Gastroesophageal sphincter (tissue), 3 donors: ENCODE data around the gene BICC1.

Experiments used
- EP300 ChIP-seq: sonication (generic); formaldehyde crosslinking; IDR thresholded peaks from one replicate; pipeline ENCODE4 v1.6.1; 2017; ENCODE audit warnings: antibody characterized with exemption, mild to moderate bottlenecking
- POLR2A ChIP-seq, 2 donors: fragments of 450-650 bp; IDR thresholded peaks; one replicate each; pipeline ENCODE4 v1.6.1; 2017; ENCODE audit warnings: antibody characterized with exemption in 2 of 2, mild to moderate bottlenecking in 2 of 2, moderate library complexity in 1 of 2
- POLR2AphosphoS5 ChIP-seq: sonication (generic); formaldehyde crosslinking; IDR thresholded peaks from one replicate; pipeline ENCODE4 v1.6.1; 2017; ENCODE audit warnings: antibody characterized with exemption
- TF ChIP-seq, protein P1 (sequence below), 4 experiments: fragments of 200-600 bp in 2 of 4; fragments of 450-650 bp in 2 of 4; sonication (generic) in 1 of 4; IDR thresholded peaks; one replicate each; pipeline ENCODE4 v1.5.1; 2017 to 2019; ENCODE audit warnings: antibody characterized with exemption in 4 of 4, mild to moderate bottlenecking in 2 of 4, moderate library complexity in 2 of 4

DNA sequence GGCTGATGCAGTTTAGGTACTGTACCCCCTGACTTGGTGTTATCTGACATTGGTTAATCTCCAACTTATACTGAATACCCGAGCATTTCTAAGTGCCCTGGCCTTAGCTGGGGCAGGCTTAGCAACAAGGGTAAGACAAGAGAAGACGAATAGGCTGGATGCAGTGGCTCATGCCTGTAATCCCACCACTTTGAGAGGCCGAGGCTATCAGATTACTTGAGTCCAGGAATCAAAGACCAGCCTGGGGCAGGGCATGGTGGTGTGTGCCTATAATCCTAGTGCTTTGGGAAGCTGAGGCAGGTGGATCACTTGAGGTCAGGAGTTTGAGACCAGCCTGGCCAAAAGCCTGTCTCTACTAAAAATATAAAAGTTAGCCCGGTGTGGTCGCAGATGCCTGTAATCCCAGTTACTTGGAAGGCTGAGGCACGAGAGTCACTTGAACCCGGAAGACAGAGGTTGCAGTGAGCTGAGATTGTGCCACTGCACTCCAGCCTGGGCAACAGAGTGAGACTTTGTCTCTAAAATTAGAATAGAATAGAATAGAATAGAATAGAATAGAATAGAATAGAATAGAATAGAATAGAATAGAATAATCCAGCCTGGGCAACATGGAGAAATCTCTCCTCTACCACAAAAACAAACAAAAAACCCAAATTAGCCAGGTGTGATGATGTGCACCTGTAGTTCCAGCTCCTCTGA is 108.9 kb downstream of the BICC1 start:
- TF ChIP-seq, protein P1, sequence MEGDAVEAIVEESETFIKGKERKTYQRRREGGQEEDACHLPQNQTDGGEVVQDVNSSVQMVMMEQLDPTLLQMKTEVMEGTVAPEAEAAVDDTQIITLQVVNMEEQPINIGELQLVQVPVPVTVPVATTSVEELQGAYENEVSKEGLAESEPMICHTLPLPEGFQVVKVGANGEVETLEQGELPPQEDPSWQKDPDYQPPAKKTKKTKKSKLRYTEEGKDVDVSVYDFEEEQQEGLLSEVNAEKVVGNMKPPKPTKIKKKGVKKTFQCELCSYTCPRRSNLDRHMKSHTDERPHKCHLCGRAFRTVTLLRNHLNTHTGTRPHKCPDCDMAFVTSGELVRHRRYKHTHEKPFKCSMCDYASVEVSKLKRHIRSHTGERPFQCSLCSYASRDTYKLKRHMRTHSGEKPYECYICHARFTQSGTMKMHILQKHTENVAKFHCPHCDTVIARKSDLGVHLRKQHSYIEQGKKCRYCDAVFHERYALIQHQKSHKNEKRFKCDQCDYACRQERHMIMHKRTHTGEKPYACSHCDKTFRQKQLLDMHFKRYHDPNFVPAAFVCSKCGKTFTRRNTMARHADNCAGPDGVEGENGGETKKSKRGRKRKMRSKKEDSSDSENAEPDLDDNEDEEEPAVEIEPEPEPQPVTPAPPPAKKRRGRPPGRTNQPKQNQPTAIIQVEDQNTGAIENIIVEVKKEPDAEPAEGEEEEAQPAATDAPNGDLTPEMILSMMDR (IDR thresholded peaks at IDR 0.05): no peak
- TF ChIP-seq POLR2A (IDR thresholded peaks at IDR 0.05): no peak
- TF ChIP-seq EP300: no peak
- no peak for TF ChIP-seq POLR2AphosphoS5
